ENCODE results near the gene GDPD4.

Gene GDPD4

GRCh38 chr11:77345621-77346020 lies 44.1 kb upstream of the GDPD4 start:
- Histone ChIP-seq H3K4me2 (ENCODE audit: low read depth, low read length, poor library complexity, severe bottlenecking) (no peak overlapping the region), H3K36me3 (ENCODE audit: low read length) (no peaks in the 10 kb centered on the region), H3K9me3 (ENCODE audit: insufficient read depth, low read length) (no peaks in the 10 kb centered on the region), H2AFZ (ENCODE audit: low read depth, low read length, severe bottlenecking) (no peak overlapping the region), H3K4me3 (ENCODE audit: insufficient read depth, low read length, poor library complexity, severe bottlenecking) (no peak overlapping the region), H3K27ac (ENCODE audit: low read depth, low read length) (no peak overlapping the region), H3K27me3 (ENCODE audit: low read length) (no peaks in the 10 kb centered on the region), H3K9me2 (replicated peaks; ENCODE audit: insufficient read depth, low read length) (no peaks in the 10 kb centered on the region), H3K79me2 (ENCODE audit: insufficient read depth, low read length) (no peaks in the 10 kb centered on the region), H3F3A (ENCODE audit: insufficient read depth) (no peaks in the 10 kb centered on the region), H3K9ac (ENCODE audit: low read length) (no peak overlapping the region), H4K20me1 (ENCODE audit: low read depth, low read length) (no peaks in the 10 kb centered on the region)
- no peak for TF ChIP-seq EZH2phosphoT487 (conservative IDR thresholded peaks at IDR 0.05; ENCODE audit: low read length)
- TF ChIP-seq CTCF (IDR thresholded peaks at IDR 0.05; ENCODE audit: insufficient read depth, low read length, poor library complexity, severe bottlenecking): no peak

GRCh38 chr11:77340501-77340900 lies 39.0 kb upstream of the GDPD4 start:
- H3K27ac ChIP-seq (ENCODE audit: low read depth, low read length): no peak overlapping the region
- H3K36me3 ChIP-seq (ENCODE audit: low read length): no peaks in the 10 kb centered on the region
- TF ChIP-seq EZH2phosphoT487 (conservative IDR thresholded peaks at IDR 0.05; ENCODE audit: low read length): no peak
- no peak for TF ChIP-seq CTCF (IDR thresholded peaks at IDR 0.05; ENCODE audit: insufficient read depth, low read length, poor library complexity, severe bottlenecking)

GRCh38 chr11:77332259-77332658 lies 30.8 kb upstream of the GDPD4 start:
- H3K9me2 ChIP-seq (replicated peaks; ENCODE audit: insufficient read depth, low read length): no peaks in the 10 kb centered on the region
- no peaks in the 10 kb centered on the region for H3K27me3 ChIP-seq (ENCODE audit: low read length)
- no peak overlapping the region for H3K9ac ChIP-seq (ENCODE audit: low read length)
- no peaks in the 10 kb centered on the region for H3F3A ChIP-seq (ENCODE audit: insufficient read depth)
- no peaks in the 10 kb centered on the region for H4K20me1 ChIP-seq (ENCODE audit: low read depth, low read length)
- H3K4me3 ChIP-seq (ENCODE audit: insufficient read depth, low read length, poor library complexity, severe bottlenecking): no peak overlapping the region
- TF ChIP-seq EZH2phosphoT487 (conservative IDR thresholded peaks at IDR 0.05; ENCODE audit: low read length) (no peak), CTCF (IDR thresholded peaks at IDR 0.05; ENCODE audit: insufficient read depth, low read length, poor library complexity, severe bottlenecking) (no peak)
- H2AFZ ChIP-seq (ENCODE audit: low read depth, low read length, severe bottlenecking): no peak overlapping the region
- no peak overlapping the region for H3K4me2 ChIP-seq (ENCODE audit: low read depth, low read length, poor library complexity, severe bottlenecking)
- H3K27ac ChIP-seq (ENCODE audit: low read depth, low read length): no peak overlapping the region
- no peaks in the 10 kb centered on the region for H3K36me3 ChIP-seq (ENCODE audit: low read length)
- no peaks in the 10 kb centered on the region for H3K79me2 ChIP-seq (ENCODE audit: insufficient read depth, low read length)
- H3K9me3 ChIP-seq (ENCODE audit: insufficient read depth, low read length): no peaks in the 10 kb centered on the region

More at GRCh38 chr11:77340501-77340900, 39.0 kb upstream of the GDPD4 start:
- H3K27me3 ChIP-seq (ENCODE audit: low read length): no peaks in the 10 kb centered on the region
- no peak overlapping the region for H3K4me3 ChIP-seq (ENCODE audit: insufficient read depth, low read length, poor library complexity, severe bottlenecking)
- no peaks in the 10 kb centered on the region for H3K9me2 ChIP-seq (replicated peaks; ENCODE audit: insufficient read depth, low read length)
- H3K9ac ChIP-seq (ENCODE audit: low read length): no peak overlapping the region
- no peaks in the 10 kb centered on the region for H3K9me3 ChIP-seq (ENCODE audit: insufficient read depth, low read length)
- no peak overlapping the region for H2AFZ ChIP-seq (ENCODE audit: low read depth, low read length, severe bottlenecking)
- H4K20me1 ChIP-seq (ENCODE audit: low read depth, low read length): no peaks in the 10 kb centered on the region
- no peaks in the 10 kb centered on the region for H3F3A ChIP-seq (ENCODE audit: insufficient read depth)
- no peaks in the 10 kb centered on the region for H3K79me2 ChIP-seq (ENCODE audit: insufficient read depth, low read length)
- no peak overlapping the region for H3K4me2 ChIP-seq (ENCODE audit: low read depth, low read length, poor library complexity, severe bottlenecking)

All from SU-DHL-6 (cell line).